Endothelial cell of umbilical vein (primary cell): ENCODE data around the gene DENND1A.

Experiments used
- EZH2 ChIP-seq: IDR thresholded peaks from 2 replicates; pipeline ENCODE4 v1.6.1; 2012; ENCODE audit warnings: borderline replicate concordance, low read depth, mild to moderate bottlenecking, moderate library complexity, low read length, inconsistent platforms; ENCODE audit not compliant: severe bottlenecking
- MYC ChIP-seq: IDR thresholded peaks from one replicate; pipeline ENCODE4 v1.6.1; 2011; ENCODE audit warnings: mild to moderate bottlenecking, low read depth, low read length
- POLR2A ChIP-seq: IDR thresholded peaks from 2 replicates; pipeline ENCODE4 v1.6.1; 2012; ENCODE audit warnings: low read depth, mild to moderate bottlenecking, control low read depth, low read length
- POLR2AphosphoS5 ChIP-seq: IDR thresholded peaks from 2 replicates; pipeline ENCODE4 v1.6.1; 2012; ENCODE audit warnings: low read depth, mild to moderate bottlenecking, control low read depth, low read length, moderate library complexity; ENCODE audit not compliant: insufficient read depth
- TF ChIP-seq, protein P1 (sequence below), 2 donors: IDR thresholded peaks; 1 replicate in 1 of 2; 2 replicates in 1 of 2; pipeline ENCODE4 v1.5.1; 2011; ENCODE audit warnings: low read length in 2 of 2, mild to moderate bottlenecking in 2 of 2, moderate library complexity in 2 of 2, control low read depth in 1 of 2, inconsistent platforms in 1 of 2, low read depth in 1 of 2; ENCODE audit not compliant: insufficient read depth in 1 of 2; ENCODE audit errors: extremely low read depth in 1 of 2
- TF ChIP-seq, protein P2 (sequence below): IDR thresholded peaks from 2 replicates; pipeline ENCODE4 v1.6.1; 2011; ENCODE audit not compliant: insufficient read depth, insufficient read length

GRCh38 chr9:123605286-123605685 is 324.6 kb downstream of the DENND1A start:
- TF ChIP-seq, protein P1, sequence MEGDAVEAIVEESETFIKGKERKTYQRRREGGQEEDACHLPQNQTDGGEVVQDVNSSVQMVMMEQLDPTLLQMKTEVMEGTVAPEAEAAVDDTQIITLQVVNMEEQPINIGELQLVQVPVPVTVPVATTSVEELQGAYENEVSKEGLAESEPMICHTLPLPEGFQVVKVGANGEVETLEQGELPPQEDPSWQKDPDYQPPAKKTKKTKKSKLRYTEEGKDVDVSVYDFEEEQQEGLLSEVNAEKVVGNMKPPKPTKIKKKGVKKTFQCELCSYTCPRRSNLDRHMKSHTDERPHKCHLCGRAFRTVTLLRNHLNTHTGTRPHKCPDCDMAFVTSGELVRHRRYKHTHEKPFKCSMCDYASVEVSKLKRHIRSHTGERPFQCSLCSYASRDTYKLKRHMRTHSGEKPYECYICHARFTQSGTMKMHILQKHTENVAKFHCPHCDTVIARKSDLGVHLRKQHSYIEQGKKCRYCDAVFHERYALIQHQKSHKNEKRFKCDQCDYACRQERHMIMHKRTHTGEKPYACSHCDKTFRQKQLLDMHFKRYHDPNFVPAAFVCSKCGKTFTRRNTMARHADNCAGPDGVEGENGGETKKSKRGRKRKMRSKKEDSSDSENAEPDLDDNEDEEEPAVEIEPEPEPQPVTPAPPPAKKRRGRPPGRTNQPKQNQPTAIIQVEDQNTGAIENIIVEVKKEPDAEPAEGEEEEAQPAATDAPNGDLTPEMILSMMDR (IDR thresholded peaks at IDR 0.05; ENCODE audit: extremely low read depth in 1 of 2, insufficient read depth in 1 of 2, low read depth in 1 of 2, low read length in 2 of 2) = no peak
- TF ChIP-seq POLR2A (no peak), EZH2 (no peak), POLR2AphosphoS5 (no peak), MYC (no peak)
- TF ChIP-seq, protein P2, sequence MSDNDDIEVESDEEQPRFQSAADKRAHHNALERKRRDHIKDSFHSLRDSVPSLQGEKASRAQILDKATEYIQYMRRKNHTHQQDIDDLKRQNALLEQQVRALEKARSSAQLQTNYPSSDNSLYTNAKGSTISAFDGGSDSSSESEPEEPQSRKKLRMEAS = no peak
